ENCODE results near the gene PAQR3. TPM values are rescaled to one million over a fixed set of nuclear protein-coding genes. Genes with fewer than 3 reads are reported as not detected.
A peak's percentile ranks its signal among the peaks of the same experiment; 100 is the strongest.
"Not testable (repeated sequence)": the region's sequence is repeated elsewhere in the genome, so short reads cannot be mapped to it uniquely, and the experiment has no call there.

Gene PAQR3
- total RNA-seq, 1 donor from 2014 or later: 9.5 TPM

DNA sequence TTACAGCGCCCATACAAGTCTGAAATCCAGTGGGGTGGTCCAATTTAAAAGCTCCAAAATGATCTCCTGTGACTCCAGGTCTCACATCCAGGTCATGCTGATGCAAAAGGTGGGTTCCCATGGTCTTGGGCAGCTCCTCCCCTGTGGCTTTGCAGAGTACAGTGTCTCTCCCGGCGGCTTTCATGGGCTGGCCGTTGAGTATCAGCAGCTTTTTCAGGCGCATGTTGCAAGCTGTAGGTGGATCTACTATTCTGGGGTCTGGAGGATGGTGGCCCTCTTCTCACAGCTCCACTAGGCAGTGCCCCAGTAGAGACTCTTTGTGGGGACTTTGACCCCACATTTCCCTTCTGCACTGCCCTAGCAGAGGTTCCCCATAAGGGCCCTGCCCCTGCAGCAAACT lies 70.5 kb downstream of the PAQR3 start:
- ATAC-seq, DNase-seq: not testable (repeated sequence)
- intact Hi-C loops (cut with micrococcal nuclease): loop anchor here (10.0 kb wide), 2 partner anchors 224 to 904 kb away; no protein-coding TSS in a partner anchor

DNA sequence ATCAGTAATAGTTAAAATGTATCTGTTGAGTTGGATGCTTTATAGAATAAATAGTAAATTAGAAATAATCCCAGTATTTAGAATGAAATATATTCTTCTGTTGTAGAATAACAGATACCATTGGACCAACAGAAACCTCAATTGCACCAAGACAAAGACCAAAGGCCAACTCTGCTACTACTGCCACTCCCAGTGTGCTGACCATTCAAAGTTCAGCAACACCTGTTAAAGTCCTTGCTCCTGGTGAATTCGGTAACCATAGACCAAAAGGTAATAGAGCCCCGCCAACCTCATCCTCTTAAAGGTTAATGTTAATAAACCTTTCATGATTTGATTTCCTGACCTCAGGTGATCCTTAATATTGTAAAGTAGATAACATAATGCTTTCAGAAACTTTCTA lies 73.8 kb downstream of the PAQR3 start:
- DNase-seq: no peak
- no peak for ATAC-seq
- intact Hi-C loops (cut with micrococcal nuclease): loop anchor here (2.0 to 10.0 kb wide), 3 partner anchors 221 to 901 kb away; no protein-coding TSS in a partner anchor

DNA sequence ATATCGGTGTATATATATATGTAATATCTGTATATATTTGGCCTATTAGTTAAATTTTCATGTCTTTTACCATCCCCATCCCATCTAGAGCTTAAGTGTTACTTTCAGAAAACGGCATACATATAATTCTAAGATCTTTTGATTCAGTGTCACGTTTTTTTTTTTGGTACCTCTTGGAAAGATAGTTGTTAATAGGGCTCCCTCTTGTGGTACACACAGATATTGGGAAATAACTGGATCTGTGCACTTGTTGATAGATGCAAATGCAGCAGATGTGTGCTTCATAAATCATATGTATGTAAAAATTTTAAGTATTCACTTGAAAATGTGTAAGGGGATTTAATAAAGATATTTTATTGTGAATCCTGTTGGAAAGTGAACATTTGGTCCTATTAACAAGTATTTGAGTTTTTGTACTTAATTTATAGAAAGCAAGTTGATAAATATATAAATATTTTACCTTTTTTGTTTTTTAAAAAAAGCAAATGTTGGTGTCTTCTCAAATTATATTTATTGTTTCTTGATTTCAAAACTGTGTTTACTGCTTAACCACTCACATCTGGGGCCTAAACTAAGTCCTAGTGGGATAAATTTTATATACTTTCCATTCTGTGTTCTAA lies 74.7 kb downstream of the PAQR3 start:
- intact Hi-C loops (cut with micrococcal nuclease): loop anchor here (2.0 to 10.0 kb wide), 3 partner anchors 220 to 900 kb away; no protein-coding TSS in a partner anchor
- DNase-seq (no peak), ATAC-seq (peak; percentile 70)

DNA sequence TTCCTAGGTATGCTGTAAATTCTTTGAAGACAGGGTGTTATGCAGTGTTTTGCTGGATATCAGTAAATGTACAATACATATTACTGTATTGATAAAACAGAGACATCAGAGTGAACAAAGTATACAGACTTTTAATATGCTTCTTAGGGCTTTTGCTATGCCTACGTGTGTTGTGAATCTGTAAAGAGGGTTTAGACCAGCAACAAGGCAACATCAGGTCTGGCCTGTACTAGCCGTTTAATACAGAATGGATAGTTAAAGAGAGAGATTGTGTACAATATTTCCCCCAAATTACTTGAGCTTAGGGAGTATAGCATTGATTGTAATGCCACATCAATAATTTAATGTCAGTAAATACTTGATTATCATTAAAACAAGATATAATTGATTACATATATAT lies 75.2 kb downstream of the PAQR3 start:
- no peak for DNase-seq
- intact Hi-C loops (cut with micrococcal nuclease): loop anchor here (2.0 to 10.0 kb wide), 3 partner anchors 219 to 899 kb away; no protein-coding TSS in a partner anchor
- peak; percentile 32 for ATAC-seq

DNA sequence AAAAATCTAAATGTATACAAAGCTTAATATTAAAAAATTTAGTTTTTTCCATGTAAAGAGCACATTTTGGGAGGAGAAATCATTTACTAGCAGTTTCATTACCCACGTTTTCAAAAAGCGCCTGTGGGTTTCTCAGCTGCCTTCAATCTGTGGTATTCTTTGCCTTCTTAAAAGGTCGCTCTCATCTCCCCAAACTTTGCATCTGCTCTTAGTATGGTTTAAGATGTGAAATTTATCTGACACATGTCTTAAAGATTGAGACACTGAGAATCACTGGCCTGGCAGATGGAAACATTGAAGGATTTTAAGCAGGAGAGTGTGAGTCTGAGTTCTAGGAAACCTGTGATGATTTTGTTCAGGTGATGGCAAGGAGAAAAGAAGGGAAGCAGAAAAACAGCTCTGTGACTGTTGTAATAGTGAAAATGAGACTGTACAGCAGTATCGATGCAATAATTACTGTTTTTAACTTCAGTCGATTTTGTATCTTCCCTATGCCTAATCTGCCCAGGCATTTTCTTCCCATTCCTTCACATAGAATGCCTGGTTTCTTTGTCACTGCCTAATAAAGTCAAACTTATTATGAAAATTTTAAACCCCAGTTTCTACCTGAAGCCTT lies 75.9 kb downstream of the PAQR3 start:
- intact Hi-C loops (cut with micrococcal nuclease): loop anchor here (10.0 kb wide), 2 partner anchors 219 to 899 kb away; no protein-coding TSS in a partner anchor
- DNase-seq: no peak
- no peak for ATAC-seq

DNA sequence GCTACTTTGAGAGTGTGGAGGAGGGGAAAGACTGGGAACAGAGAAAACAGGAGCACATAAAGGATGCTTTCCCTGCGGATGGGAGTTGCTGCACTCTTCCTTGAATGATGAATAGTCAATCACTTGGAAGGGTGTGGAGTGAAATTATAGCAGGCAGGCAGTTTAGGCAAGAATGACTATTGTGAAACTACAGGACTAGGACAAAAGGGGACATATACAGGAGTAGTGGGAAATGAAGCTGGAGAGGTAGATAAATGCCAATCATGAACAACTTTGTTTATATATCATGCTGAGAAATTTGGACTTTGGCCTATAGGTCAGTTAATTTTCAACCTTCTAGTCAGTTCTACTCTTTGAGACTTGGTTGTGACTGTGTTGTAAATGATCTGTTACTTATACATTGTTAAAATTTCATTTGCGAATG lies 76.9 kb downstream of the PAQR3 start:
- intact Hi-C loops (cut with micrococcal nuclease): loop anchor here (10.0 kb wide), 2 partner anchors 218 to 898 kb away; no protein-coding TSS in a partner anchor
- DNase-seq (no peak), ATAC-seq (no peak)

Other genes with a start within 250 kb of the PAQR3 start
- 38.7 TPM for gene BMP2K, start 163.1 kb downstream of the PAQR3 start, total RNA-seq

All from left ventricle myocardium superior (tissue), 1 donor.